Ishikawa (cell line): ENCODE results near the gene NPBWR2.

Experiments used
- CEBPB ChIP-seq: IDR thresholded peaks from 2 replicates; pipeline ENCODE4 v1.6.1; 2012
- EGR1 ChIP-seq: IDR thresholded peaks from 2 replicates; pipeline ENCODE4 v1.6.1; 2012
- EP300 ChIP-seq: IDR thresholded peaks from 2 replicates; pipeline ENCODE4 v1.6.1; 2012; ENCODE audit warnings: borderline replicate concordance
- NFIC ChIP-seq: IDR thresholded peaks from 2 replicates; pipeline ENCODE4 v1.6.1; 2012
- RAD21 ChIP-seq: IDR thresholded peaks from 2 replicates; pipeline ENCODE4 v1.6.1; 2012; ENCODE audit warnings: low read depth
- REST ChIP-seq: IDR thresholded peaks from 2 replicates; pipeline ENCODE4 v1.6.1; 2012; ENCODE audit warnings: low read depth, mild to moderate bottlenecking
- TAF1 ChIP-seq: IDR thresholded peaks from 2 replicates; pipeline ENCODE4 v1.6.1; 2012; ENCODE audit warnings: low read depth, mild to moderate bottlenecking
- TCF12 ChIP-seq: IDR thresholded peaks from 2 replicates; pipeline ENCODE4 v1.6.1; 2012; ENCODE audit warnings: low read depth
- YY1 ChIP-seq: IDR thresholded peaks from 2 replicates; pipeline ENCODE4 v1.6.1; 2012; ENCODE audit warnings: low read depth
- ZBTB7A ChIP-seq: IDR thresholded peaks from 2 replicates; pipeline ENCODE4 v1.6.1; 2012; ENCODE audit warnings: low read depth
- TF ChIP-seq, protein P1 (sequence below): IDR thresholded peaks from 2 replicates; pipeline ENCODE4 v1.6.1; 2012

DNA sequence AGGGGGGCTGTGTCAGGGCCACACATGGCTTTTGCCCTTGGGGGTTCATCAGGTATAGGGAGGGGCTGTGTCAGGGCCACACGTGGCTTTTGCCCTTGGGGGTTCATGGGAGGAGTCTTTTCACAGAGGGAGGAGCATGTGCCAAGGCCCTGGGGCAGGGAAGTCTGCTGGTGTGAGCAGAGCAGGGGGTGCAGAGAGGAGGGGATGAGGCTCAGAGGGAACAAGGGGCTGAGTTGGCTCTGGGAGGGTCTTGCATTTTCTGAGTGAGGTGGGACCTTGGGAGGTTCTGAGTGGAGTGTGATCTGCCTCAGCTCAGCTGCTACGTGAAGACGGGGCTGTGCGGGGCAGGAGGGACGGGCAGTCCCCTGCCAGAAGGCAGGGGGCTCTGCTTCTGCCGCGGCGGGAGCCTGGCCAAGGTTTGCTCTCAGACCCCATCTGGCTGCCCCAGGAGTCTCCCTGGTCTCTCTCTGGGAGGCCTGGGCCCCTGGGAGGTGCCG lies 51.9 kb downstream of the NPBWR2 start:
- TF ChIP-seq EP300 (no peak), YY1 (no peak), TAF1 (no peak), CEBPB (no peak), TCF12 (no peak), EGR1 (no peak), REST (no peak), RAD21 (no peak), NFIC (no peak), ZBTB7A (no peak)
- TF ChIP-seq, protein P1, sequence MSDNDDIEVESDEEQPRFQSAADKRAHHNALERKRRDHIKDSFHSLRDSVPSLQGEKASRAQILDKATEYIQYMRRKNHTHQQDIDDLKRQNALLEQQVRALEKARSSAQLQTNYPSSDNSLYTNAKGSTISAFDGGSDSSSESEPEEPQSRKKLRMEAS: no peak
